Measurements from ENCODE around the gene DNAJC18.

- TF ChIP-seq CTCF (IDR thresholded peaks at IDR 0.05) (no peak), POLR2A (IDR thresholded peaks at IDR 0.05) (no peak)
Measured at GRCh38 chr5:139456776-139457175, 17.5 kb upstream of the DNAJC18 start.
